Skin of body (tissue), 2 donors: ENCODE results near the gene PRMT3. TPM values are rescaled to one million over a fixed set of nuclear protein-coding genes. Genes with fewer than 3 reads are reported as not detected.
A peak's percentile ranks its signal among the peaks of the same experiment; 100 is the strongest.
"Not testable (repeated sequence)": the region's sequence is repeated elsewhere in the genome, so short reads cannot be mapped to it uniquely, and the experiment has no call there.

Source experiments
- DNase-seq: peaks from one replicate; lab custom pipeline; 2025; lab: John Stamatoyannopoulos, UW
- total RNA-seq: library from RNA; depleted of rRNA; stranded (reverse); fragments of >200 nt; gene quantifications from one replicate; pipeline ENCODE4 v1.2.3, GENCODE V29; 2014

Gene PRMT3
- total RNA-seq, result 19.6 TPM

DNA sequence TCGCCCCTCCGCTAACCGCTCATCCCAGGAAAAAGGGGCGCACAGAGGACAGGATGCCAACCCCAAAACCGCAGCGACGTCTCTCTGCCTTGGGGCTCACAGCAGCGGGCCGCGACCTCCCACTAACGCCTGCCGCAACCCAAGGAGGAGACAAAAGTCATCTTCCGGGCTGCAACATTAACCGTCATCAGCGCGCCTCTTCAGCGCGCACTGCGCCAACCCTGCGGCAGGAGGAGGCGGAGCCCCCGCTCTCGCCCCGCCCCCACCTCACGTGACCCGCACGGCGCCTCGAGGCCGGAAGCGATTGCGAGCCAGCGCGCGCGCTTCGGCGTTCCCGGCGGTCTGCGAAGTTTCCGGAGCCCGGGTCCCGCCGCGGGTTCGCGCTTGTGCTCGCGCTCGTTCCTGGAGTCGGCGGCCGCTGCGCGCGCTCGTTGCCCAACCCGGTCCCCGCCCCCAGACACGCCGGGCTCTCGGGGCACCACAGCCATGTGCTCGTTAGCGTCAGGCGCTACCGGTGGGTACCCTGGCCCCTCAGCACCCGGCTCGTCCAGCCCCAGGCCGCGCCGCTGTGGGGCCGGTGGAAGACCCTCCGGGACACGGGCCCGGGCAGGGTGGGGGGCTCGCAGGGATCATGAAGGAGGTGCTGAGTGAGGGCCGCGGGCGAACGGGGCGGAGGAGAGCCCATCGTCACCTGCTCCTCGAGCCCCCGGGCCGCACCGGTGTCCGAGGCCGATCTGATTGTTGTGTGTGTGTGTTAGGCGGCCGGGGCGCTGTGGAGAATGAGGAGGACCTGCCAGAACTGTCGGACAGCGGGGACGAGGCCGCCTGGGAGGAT lies at the start of gene PRMT3:
PRMT3 (plus strand) TSS at position 456 of the 835 bp plus-strand sequence; CDS start at position 487, 31 bp downstream.
- peak; percentile 93 for DNase-seq

DNA sequence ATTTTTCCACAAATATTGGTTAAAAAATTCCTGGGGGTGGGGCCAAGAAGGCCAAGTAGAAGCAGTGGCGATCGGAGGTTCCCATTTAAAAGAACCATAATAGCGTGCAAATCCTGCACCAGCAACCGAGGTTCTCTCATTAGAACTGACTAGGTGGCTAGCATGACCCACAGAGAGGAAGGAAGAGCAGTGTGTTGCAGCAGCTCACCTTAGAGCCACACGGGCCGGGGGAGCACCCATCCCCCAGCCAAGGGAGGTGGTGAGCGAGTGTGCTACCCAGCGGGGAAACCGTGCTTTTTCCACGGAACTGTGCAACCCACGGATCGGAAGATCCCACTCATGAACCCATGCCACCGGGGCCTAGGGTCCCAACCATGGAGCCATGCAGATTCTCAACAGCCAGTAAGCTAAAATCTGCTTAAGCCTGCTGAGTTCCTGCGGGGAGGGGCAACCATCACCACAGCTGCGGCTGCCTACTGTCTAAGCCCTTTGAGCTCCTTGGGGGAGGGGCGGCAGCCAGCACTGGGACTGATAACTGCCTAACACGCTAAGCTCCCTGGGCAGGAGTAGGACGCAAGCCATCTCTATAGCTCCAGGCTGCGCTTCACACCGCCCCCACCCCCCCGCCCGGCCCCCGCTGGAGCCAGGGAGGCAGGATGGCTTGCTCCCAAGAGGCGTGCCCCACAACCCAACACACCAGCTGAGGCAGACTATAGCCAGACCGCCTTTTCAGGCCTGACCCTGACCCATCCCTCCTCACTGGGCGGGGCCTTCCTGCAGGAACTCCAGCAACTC lies 45.0 kb upstream of the PRMT3 start:
- no peak for DNase-seq

DNA sequence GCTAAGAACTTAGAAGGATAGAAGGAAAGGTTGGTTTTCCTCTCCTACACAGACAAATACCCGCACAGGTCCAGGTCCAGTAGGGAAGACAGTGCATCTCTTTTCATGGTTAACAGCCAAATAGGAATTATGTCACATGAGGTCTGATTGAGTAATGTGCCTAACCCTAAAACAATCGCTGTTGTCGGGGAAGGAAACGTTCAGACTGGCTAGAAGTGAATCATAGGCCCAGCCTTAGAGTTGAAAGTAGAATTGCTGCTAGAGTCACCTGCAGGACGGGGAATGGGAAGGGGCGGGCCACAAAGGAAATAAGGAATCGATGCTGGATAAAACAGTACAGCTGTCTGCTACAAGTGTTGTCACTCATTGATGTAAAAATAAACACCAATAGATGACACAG lies 36.4 kb upstream of the PRMT3 start:
- no peak for DNase-seq

DNA sequence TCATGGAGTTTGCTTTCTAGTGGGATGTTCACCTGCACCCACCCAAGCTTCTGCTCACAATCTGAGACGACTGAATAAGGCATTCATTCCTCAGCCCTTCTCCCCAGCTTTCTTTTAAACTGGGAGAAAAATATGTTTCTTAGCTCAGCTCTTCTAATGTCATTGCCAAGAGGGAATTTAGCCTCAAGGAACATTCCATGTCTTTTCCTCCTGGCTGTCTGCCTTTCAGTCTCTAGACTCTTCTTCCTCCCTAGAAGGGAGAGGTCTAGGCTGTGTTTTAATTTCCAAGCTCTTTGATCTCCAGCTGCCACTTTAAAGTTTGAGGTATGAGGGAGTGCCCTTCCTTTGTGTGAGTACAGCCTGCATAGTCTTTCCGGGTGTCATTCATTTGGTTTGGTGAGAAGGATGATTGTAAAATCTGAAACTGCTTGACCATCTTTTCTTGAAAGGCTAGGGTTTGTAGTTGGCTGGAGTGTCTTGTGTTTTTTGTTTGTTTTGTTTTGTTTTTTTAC lies 35.7 kb upstream of the PRMT3 start:
- no peak for DNase-seq

DNA sequence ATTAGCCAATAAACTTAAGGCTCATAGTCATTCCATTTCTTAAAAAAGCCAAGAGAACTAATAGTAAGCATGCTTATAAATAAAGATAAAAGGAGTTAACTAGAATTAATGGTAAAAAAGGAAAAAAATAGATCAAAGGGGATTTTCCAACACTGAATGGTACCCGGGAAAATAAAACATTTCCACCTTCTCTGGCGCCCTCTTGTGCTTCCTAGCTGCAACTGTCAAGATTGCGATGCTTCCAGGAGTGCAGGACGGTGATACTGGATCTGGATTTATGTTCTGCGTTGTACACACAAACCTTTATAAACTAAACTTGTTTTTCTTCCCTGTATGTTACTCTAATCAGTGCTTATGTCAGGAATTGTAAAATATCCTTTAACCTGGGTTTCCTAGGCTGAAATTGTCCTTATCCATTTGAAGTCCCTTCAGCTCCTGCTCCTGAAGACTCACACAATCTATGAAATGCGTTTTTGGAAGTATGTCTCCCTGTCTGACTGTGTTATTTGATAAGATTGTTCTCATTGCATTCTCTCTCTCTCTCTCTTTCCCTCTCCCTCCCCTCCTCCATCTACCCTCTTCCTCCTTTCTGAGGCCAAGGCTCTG lies 33.6 kb upstream of the PRMT3 start:
- no peak for DNase-seq

DNA sequence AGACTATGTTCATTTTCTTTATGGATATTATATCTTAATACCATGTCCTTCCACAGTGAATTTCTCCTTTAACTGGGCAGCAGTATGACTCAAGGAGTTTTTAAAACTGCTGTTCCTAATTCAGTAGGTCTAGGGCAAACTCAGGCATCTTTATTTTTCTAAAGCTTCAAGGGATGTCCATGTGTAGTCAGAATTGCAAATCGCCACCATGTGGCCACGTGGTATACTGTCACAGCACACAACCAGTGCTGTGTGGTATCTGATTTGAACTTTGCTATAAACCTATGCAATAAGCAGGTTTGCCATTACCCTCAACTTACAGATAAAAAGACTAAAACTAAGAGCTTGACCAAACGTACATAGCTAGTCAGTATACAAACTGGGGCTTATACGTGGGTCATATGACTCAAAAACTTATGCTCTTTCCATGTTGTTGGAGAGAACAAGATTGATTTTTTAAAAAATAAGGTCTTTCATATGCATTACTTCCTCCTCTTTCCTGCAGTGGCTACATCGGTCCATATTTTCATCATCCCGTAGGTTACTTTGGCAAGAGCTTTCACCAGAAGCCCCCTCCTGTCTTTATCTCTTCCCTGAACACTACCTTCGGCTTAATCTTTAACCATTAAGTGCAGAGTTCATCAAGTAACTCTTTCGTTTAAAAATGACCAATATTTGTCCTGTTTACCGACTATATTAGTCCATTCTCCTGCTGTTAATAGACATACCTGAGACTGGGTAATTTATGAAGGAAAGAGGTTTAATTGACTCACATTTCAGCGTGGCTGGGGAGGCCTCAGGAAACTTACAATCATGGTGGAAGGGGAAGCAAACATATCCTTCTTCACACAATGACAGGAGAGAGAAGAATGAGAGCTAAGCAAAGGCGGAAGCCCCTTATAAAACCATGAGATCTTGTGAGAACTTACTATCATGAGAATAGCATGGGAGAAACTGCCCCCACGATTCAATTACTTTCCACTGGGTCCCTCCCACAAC lies 32.0 kb upstream of the PRMT3 start:
- DNase-seq, result no peak

DNA sequence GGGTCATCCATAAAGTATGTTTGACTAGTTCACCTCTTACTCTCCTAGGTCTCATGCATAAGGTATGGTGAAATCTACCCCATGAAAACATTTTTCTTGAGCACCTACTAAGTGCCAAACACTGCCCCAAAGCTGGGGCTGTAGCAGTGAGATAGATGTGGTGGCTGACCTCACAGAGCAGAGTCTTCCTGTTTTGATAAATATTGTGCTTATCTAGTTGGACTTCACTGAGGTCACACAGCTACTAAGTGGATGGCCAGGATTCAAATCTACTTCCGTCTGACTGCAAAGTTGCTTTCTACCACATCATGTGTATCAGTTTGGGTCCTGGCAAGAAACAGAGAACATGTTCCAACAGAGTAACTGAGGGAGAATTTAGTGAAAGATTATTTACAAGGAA lies 30.4 kb upstream of the PRMT3 start:
- no peak for DNase-seq

DNA sequence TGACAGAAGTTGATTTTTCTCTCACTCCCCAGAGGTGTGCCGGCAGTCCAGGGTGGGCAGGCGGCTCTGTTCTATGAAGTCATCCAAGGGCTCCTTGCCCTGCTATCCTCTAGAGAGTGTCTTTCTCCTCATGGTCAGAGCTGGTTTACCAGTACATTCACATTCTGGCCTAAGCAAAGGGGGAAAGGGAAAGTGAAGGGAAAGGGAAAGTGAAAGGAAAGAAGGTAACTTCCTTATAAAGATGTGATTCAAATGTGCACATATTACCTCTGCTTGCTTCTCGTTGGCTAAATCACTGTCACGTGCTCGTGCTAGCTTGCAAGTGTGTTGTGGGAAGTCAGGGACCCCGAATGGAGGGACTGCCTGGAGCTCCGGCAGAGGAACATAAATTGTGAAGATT lies 26.9 kb upstream of the PRMT3 start:
- DNase-seq, result no peak

DNA sequence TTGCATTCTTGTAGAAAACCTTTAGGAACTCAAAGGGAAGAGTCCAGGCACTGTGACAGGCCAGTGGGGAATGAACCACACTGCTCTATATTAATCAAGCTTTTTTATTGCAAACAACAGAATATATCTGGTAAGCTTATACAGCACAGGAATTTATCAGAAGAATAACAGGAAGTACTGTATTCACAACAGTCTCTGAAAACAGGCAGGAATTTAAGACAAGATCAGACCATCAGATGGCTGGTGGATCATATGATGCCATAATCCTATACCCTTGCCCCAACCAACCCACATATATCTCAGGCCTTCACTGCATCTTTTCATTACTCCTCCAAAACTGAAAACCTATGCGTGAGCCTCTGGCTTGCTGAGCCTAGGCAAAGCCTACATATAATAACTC lies 25.0 kb upstream of the PRMT3 start:
- no peak for DNase-seq

DNA sequence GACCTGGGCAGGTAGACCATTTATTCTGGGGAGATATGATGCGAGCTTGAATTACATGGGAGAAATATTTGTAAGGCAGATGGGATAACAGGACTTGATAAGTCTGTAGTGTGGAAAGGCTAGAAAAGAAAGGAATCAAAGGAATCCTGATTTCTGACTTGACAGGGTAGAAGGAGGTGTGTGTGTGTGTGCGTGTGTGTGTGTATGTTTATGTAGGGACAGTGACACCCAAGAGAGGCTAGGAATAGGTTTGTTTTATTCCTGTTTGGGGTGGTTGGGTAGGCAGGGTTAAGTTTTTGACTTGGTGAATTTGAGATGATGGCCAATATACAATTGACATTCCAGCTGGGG lies 24.4 kb upstream of the PRMT3 start:
- DNase-seq, result no peak

DNA sequence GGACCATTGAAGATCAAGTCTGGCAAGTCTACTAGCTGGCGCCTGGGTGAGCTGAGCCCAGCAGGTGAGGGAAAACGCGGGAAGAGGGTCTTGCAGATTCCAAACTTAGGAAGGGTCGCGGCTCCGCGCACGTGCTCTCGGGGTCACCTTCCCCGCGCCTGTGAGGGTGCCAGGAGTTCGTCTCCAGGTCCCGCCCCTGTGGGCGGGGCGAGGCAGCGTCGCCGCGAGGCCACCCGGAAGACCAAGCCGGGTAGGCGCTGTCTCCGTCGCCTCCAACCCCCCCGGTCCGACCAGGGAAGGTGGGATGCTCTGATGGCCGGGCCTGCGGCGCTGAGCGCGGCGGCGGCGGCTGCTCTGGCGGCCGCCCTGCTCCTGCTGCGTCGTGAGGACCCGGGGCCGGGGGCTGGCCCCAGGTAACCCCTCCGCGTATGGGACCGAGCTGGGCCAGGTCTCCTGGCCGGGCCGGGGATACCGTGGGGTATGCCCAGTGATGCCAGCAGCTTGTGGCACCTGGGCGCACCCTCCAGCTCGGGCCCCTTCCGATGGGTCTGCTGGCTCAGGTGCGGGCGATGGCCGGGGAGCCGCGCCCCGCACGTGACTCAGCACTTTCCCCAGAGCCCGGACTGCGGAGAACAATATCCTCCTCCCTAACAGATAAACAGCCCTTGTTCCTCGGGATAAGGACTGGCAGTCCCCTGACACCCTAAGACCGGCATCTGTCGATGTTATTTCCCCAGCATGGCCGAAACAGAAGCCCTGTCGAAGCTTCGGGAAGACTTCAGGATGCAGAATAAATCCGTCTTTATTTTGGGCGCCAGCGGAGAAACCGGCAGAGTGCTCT lies 23.8 kb upstream of the PRMT3 start, which contains the start of gene HTATIP2:
HTATIP2 (plus strand) TSS at position 215 of the 841 bp plus-strand sequence; CDS start at position 739, 524 bp downstream.
- no peak for DNase-seq

DNA sequence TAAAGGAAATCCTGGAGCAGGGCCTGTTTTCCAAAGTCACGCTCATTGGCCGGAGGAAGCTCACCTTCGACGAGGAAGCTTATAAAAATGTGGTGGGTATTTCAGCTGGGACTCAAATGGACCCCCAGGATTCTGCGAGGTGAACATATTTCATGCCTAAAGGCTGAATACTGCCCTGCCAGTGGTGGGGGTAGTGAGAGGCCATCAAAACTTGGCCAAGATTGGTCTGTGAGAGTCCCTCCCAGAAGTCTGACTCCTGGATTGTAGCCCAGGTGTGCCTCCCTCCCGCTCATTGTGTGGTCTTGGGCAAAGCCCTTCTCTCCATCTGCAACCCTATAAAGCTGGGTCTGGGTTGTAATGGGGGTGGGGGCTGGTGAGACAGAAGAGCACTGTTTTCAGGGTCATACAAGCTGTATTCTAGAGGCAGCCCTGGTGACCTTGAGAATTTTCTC lies 23.1 kb upstream of the PRMT3 start:
- DNase-seq, result no peak

DNA sequence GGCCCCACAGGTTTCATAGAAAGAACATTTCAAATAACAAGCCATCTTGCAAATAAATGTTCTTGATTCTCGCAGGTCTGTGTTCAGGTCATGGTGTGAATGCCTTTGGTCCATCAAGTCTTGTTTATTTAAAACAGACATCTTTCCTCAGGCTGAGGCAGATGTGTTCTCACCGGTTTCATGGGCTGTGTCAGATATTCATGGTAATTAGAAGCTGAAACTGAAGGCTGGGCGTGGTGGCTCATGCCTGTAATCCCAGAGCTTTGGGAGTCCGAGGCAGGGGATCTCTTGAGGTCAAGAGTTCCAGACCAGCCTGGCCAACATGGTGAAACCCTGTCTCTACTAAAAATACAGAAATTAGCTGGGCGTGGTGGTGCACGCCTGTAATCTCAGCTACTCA lies 22.1 kb upstream of the PRMT3 start:
- not testable (repeated sequence) for DNase-seq

DNA sequence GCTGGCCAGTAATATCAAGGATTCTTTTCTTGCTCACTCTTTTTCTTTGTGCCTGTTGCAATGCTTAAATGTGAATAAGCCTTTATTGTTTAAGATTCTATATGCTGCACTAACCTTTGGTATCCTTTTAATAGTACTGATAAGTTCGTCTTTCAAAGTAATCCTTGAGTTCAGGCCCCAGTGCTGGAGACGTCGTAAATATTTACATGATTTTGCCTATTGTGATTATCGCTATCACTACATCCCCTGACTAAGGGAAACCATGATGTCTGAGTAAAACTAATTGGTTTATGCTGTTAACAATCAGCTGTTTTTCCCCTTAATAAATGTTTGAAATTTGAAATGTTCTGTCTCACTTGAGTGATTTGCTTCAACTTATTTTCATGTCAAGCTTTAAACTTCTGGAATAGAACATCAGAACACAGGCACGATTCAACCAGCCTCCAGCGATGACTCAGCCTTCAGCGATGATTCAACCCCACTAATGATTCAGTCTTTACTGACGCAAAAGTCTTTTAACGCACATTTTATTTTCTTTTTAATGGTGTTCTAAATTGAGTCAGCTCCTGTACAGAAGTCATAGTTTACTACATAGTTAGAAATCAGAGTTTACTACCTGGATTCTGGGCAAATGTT lies 20.1 kb upstream of the PRMT3 start:
- no peak for DNase-seq

DNA sequence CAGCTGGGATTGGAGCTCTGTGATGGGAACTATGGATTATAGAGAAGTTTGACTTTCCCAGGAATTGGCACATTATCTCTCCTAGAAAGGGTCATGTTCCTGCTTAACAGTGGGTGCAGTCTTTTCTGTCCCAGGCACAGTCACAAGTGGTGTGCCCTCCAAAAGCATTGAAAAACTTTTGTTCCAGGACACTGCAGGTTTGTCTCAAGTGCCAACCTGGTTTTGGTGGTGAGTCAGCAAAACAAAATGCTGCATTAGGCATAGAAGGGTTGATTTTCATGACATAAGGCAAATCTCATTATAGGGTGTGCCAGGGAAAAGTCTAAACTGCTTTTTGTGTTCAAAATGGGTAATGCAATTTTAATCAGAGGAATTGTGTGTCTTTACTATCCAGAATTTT lies 19.1 kb upstream of the PRMT3 start:
- DNase-seq, result no peak

DNA sequence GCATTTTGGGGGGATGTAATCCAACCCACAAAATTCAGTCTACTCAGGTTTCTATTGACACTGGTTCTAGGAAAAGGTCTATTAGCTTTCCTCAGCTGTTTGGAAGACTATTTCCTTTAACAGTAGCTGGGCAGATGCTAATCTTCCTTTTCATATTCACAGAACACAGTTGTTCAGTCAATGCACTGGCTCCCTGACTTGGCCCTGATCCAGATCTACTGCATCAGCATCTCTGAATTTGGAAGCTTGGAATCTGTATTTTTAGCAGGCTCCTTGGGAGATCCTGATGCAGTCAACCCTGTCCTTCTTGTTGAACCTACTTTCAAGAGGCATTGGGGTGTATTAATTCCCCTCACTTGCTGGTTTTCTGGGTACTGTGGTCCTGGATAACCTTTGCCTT lies 17.7 kb upstream of the PRMT3 start:
- no peak for DNase-seq

DNA sequence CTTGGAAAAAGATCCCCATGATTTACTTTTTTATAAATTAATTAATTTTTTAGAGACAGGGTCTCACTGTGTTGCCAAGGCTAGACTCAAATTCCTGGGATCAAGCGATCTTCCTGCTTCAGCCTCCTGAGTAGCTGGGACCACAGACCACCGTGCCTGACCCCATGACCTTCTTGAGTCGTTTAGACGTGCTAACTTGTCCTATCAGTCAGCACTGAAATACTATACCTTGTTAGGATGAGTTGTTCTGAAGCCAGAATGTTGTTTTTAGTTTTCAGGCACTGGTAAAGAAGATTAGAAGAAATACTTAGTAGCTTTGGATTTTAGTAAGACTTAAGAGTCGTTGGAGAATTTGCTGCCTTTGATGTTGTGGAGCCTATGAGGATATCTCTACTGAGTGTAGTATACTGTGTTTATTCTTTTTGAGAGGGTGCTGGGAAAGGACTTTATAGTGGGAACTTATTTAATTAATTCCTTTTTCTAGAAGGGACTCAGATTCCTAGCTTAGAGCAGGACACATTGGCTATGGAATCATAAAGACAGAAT lies 15.4 kb upstream of the PRMT3 start:
- no peak for DNase-seq

DNA sequence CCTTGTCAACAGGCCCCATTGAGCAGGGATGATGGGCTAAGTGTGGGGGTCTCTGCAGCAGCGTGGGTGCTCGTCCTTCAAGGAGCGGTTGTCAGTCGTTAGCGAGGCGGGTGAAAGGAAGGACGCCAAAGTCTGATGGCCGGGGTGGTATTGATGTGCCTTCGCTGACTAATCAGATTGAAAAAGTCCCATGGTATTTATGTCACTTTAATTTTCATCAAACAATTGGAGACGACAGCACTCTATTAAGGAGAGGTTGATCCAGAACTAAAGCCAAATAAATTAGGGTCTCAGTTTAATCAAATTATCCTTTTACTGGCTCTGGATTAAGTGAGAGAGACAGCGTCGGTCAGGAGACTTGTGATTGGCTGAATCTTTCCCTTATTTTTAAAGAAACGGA lies 14.4 kb upstream of the PRMT3 start:
- no peak for DNase-seq
